Upper lobe of left lung (tissue), 4 donors: ENCODE data around the gene DFFA.

Experiments
- CTCF ChIP-seq, 6 experiments: fragments of 450-650 bp in 4 of 6; fragments of 200-600 bp in 2 of 6; sonication (generic) in 2 of 6; IDR thresholded peaks; one replicate each; pipeline ENCODE4 v1.5.1; 2016 to 2019; ENCODE audit warnings: antibody characterized with exemption in 6 of 6
- POLR2A ChIP-seq, 4 donors: fragments of 450-650 bp; IDR thresholded peaks; one replicate each; pipeline ENCODE4 v1.5.1; 2016 to 2017; ENCODE audit warnings: antibody characterized with exemption in 4 of 4, mild to moderate bottlenecking in 2 of 4

GRCh38 chr1:10508511-10508951 lies 36.2 kb upstream of the DFFA start:
- no peak for TF ChIP-seq CTCF (IDR thresholded peaks at IDR 0.05)
- TF ChIP-seq POLR2A (IDR thresholded peaks at IDR 0.05): no peak
